Myocyte (in vitro differentiated cells): ENCODE measurements around the gene CDC42BPB. TPM values are rescaled to one million over a fixed set of nuclear protein-coding genes. Genes with fewer than 3 reads are reported as not detected.
A peak's percentile ranks its signal among the peaks of the same experiment; 100 is the strongest.

Experiments used
- DNase-seq: peaks from one replicate; pipeline ENCODE4 v3.0.0-alpha.2; 2012; ENCODE audit warnings: low read depth
- total RNA-seq: library from RNA; depleted of rRNA; stranded (reverse); fragments of >200 nt; gene quantifications from 2 replicates; pipeline ENCODE4 v1.2.3, GENCODE V29; 2014

Gene CDC42BPB
- total RNA-seq, 1 donor from 2014 or later: 63.4 TPM

GRCh38 chr14:103022002-103022684, 35.2 kb downstream of the CDC42BPB start:
- DNase-seq: peak; percentile 35

GRCh38 chr14:103021684-103022001, 35.7 kb downstream of the CDC42BPB start:
- no peak for DNase-seq

GRCh38 chr14:103020271-103021170, 36.8 kb downstream of the CDC42BPB start:
- DNase-seq: no peak

GRCh38 chr14:103019826-103020225, 37.5 kb downstream of the CDC42BPB start:
- DNase-seq: no peak

GRCh38 chr14:103019236-103019635, 38.1 kb downstream of the CDC42BPB start:
- no peak for DNase-seq

GRCh38 chr14:103016594-103016993, 40.8 kb downstream of the CDC42BPB start:
- DNase-seq: no peak

- DNase-seq: peak; percentile 7
Measured at GRCh38 chr14:103016071-103016470, 41.3 kb downstream of the CDC42BPB start.

GRCh38 chr14:103015426-103015825, 41.9 kb downstream of the CDC42BPB start:
- no peak for DNase-seq

GRCh38 chr14:103014466-103015228, 42.7 kb downstream of the CDC42BPB start:
- DNase-seq: peak; percentile 64

- DNase-seq: no peak
Measured at GRCh38 chr14:103013028-103013427, 44.3 kb downstream of the CDC42BPB start.

- DNase-seq: no peak
Measured at GRCh38 chr14:103009559-103009958, 47.8 kb downstream of the CDC42BPB start.

GRCh38 chr14:103008768-103009357, 48.5 kb downstream of the CDC42BPB start:
- DNase-seq: no peak

GRCh38 chr14:103008126-103008525, 49.2 kb downstream of the CDC42BPB start:
- no peak for DNase-seq

GRCh38 chr14:103007555-103007954, 49.8 kb downstream of the CDC42BPB start:
- no peak for DNase-seq

- DNase-seq: no peak
Measured at GRCh38 chr14:103006991-103007520, 50.3 kb downstream of the CDC42BPB start.

GRCh38 chr14:103006106-103006505, 51.2 kb downstream of the CDC42BPB start:
- no peak for DNase-seq

GRCh38 chr14:103003850-103004249, 53.5 kb downstream of the CDC42BPB start:
- no peak for DNase-seq

GRCh38 chr14:103003351-103003615, 54.1 kb downstream of the CDC42BPB start:
- DNase-seq: no peak

- no peak for DNase-seq
Measured at GRCh38 chr14:103002578-103003350, 54.6 kb downstream of the CDC42BPB start.

GRCh38 chr14:103001651-103002396, 55.5 kb downstream of the CDC42BPB start:
- DNase-seq: no peak
